MCF 10A (cell line): ENCODE data around the gene ADPRHL1. TPM values are rescaled to one million over a fixed set of nuclear protein-coding genes. Genes with fewer than 3 reads are reported as not detected.

Source experiments
- BruUV-seq: library from RNA; stranded (reverse); fragments of 400-500 nt; replicated peaks from 2 replicates; lab custom pipeline; 2021; lab: Mats Ljungman, UMichigan
- CTCF ChIA-PET: fragments of 300-600 bp; sonication (Branson Sonifier 250); formaldehyde crosslinking; extraction: SDS; loops from one replicate; lab custom pipeline; 2021; ENCODE audit warnings: antibody characterized with exemption, inconsistent platforms; lab: Yijun Ruan, JAX
- POLR2A ChIA-PET: fragments of 300-600, 350-650 bp; sonication (Branson Sonifier 250); formaldehyde crosslinking; extraction: SDS; loops from one replicate; lab custom pipeline; 2020; ENCODE audit warnings: antibody characterized with exemption, inconsistent platforms; lab: Yijun Ruan, JAX
- DNase-seq: peaks from one replicate; pipeline ENCODE4 v3.0.0-alpha.2; 2018; ENCODE audit not compliant: unreplicated experiment
- H3K27ac Mint-ChIP-seq: one replicate; pipeline ENCODE4 v1.8.0; 2022; ENCODE audit warnings: mild to moderate bottlenecking, low read depth, mixed read lengths; ENCODE audit not compliant: unreplicated experiment
- H3K27me3 Mint-ChIP-seq: one replicate; pipeline ENCODE4 v1.8.0; 2022; ENCODE audit warnings: mixed read lengths; ENCODE audit not compliant: insufficient read depth, unreplicated experiment
- H3K36me3 Mint-ChIP-seq: one replicate; pipeline ENCODE4 v1.8.0; 2022; ENCODE audit warnings: mild to moderate bottlenecking, moderate library complexity, mixed read lengths; ENCODE audit not compliant: insufficient read depth, unreplicated experiment
- H3K4me1 Mint-ChIP-seq: one replicate; pipeline ENCODE4 v1.8.0; 2022; ENCODE audit warnings: mixed read lengths; ENCODE audit not compliant: insufficient read depth, unreplicated experiment
- H3K4me3 Mint-ChIP-seq: one replicate; pipeline ENCODE4 v1.8.0; 2022; ENCODE audit warnings: mild to moderate bottlenecking, moderate library complexity, mixed read lengths; ENCODE audit not compliant: unreplicated experiment
- H3K9me3 Mint-ChIP-seq: one replicate; pipeline ENCODE4 v1.8.0; 2022; ENCODE audit warnings: mixed read lengths; ENCODE audit not compliant: unreplicated experiment
- CTCF ChIP-seq: fragments of 200-600 bp; IDR thresholded peaks from one replicate; pipeline ENCODE4 v1.8.0; 2022; ENCODE audit warnings: antibody characterized with exemption, mild to moderate bottlenecking; ENCODE audit not compliant: unreplicated experiment
- intact Hi-C: fragments of 100-400 bp; cut with micrococcal nuclease; formaldehyde crosslinking; loops from 2 replicates; pipeline ENCODE4 v1.14.1; 2022
- total RNA-seq: library from RNA; stranded (reverse); gene quantifications from 2 replicates; pipeline ENCODE4 v1.2.3, GENCODE V29; 2022

Gene ADPRHL1
- total RNA-seq, 1 experiment from 2014 or later, result 2.6 TPM

GRCh38 chr13:113466383-113466782 lies 13.1 kb upstream of the ADPRHL1 start:
- H3K27ac Mint-ChIP-seq, result no peak overlapping the region
- TF ChIP-seq CTCF, result no peak
- intact Hi-C loops, result no loop called here
- ChIA-PET POLR2A (no interaction called here), CTCF (interaction anchor here (0.6 to 0.9 kb wide), 2 partner anchors 106 to 523 kb away, joined by 3 read pairs; no protein-coding TSS in a partner anchor)
- DNase-seq, result no peak
- no peak overlapping the region for H3K4me3 Mint-ChIP-seq
- no peaks in the 10 kb centered on the region for H3K9me3 Mint-ChIP-seq
- no TSS peak for BruUV-seq
- peaks cover 6% of the 10 kb centered on the region for H3K4me1 Mint-ChIP-seq
- H3K36me3 Mint-ChIP-seq, result peaks cover 53% of the 10 kb centered on the region
- no peaks in the 10 kb centered on the region for H3K27me3 Mint-ChIP-seq

GRCh38 chr13:113465300-113465699 lies 12.0 kb upstream of the ADPRHL1 start:
- BruUV-seq, result no TSS peak
- Mint-ChIP-seq H3K9me3 (no peaks in the 10 kb centered on the region), H3K36me3 (peaks cover 58% of the 10 kb centered on the region), H3K4me3 (no peak overlapping the region), H3K27me3 (no peaks in the 10 kb centered on the region), H3K27ac (no peak overlapping the region), H3K4me1 (peaks cover 6% of the 10 kb centered on the region)
- no peak for DNase-seq
- ChIA-PET CTCF (interaction anchor here (0.6 kb wide), 1 partner anchor 97 kb away, joined by 4 read pairs; no protein-coding TSS in a partner anchor), POLR2A (no interaction called here)
- no peak for TF ChIP-seq CTCF
- intact Hi-C loops, result no loop called here

DNA sequence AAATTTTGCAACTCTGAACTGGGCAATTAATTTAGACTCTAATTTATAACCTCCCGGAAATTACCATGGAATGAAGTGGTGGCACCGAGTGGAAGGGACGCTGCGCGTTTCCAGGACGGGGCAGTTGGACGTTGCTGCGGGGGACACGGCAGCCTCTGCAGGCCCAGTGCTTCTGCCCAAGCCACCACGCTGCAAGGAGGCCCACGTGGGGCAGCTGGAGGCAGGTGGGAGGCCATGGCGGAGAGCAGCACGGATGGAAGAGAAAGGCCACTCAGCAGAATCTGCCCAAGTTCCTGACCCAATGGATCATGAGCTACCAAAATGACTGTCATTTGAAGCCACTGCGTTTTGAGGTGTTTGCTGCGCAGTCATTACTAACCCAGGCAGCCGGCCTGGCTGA lies 11.2 kb upstream of the ADPRHL1 start:
- ChIA-PET POLR2A (no interaction called here), CTCF (no interaction called here)
- no TSS peak for BruUV-seq
- H3K4me3 Mint-ChIP-seq, result no peak overlapping the region
- no peak overlapping the region for H3K27ac Mint-ChIP-seq
- peaks cover 66% of the 10 kb centered on the region for H3K36me3 Mint-ChIP-seq
- intact Hi-C loops, result no loop called here
- peaks cover 6% of the 10 kb centered on the region for H3K4me1 Mint-ChIP-seq
- no peaks in the 10 kb centered on the region for H3K9me3 Mint-ChIP-seq
- no peak for TF ChIP-seq CTCF
- DNase-seq, result no peak
- H3K27me3 Mint-ChIP-seq, result no peaks in the 10 kb centered on the region

GRCh38 chr13:113461022-113461751 lies 7.9 kb upstream of the ADPRHL1 start:
- Mint-ChIP-seq H3K36me3 (peaks cover 68% of the 10 kb centered on the region), H3K27ac (no peak overlapping the region), H3K27me3 (no peaks in the 10 kb centered on the region), H3K9me3 (no peaks in the 10 kb centered on the region), H3K4me1 (peaks cover 6% of the 10 kb centered on the region), H3K4me3 (no peak overlapping the region)
- no TSS peak for BruUV-seq
- TF ChIP-seq CTCF, result no peak
- POLR2A ChIA-PET, result no interaction called here
- intact Hi-C loops, result no loop called here
- no peak for DNase-seq
- CTCF ChIA-PET, result no interaction called here
